ENCODE data around the gene PPP1R12B.
"Not testable (repeated sequence)": the region's sequence is repeated elsewhere in the genome, so short reads cannot be mapped to it uniquely, and the experiment has no call there.

PPP1R12B gene

GRCh38 chr1:202493112-202493511 lies 144.6 kb downstream of the PPP1R12B start:
- DNase-seq: not testable (repeated sequence)

- no peak for DNase-seq
Measured at GRCh38 chr1:202498542-202498941, 150.0 kb downstream of the PPP1R12B start.

- not testable (repeated sequence) for DNase-seq
Measured at GRCh38 chr1:202499997-202500396, 151.5 kb downstream of the PPP1R12B start.

GRCh38 chr1:202501281-202501680 lies 152.8 kb downstream of the PPP1R12B start:
- no peak for DNase-seq

GRCh38 chr1:202505356-202505755 lies 156.9 kb downstream of the PPP1R12B start:
- DNase-seq: no peak

GRCh38 chr1:202505880-202506575 lies 157.5 kb downstream of the PPP1R12B start:
- DNase-seq: not testable (repeated sequence)

GRCh38 chr1:202508863-202509262 lies 160.4 kb downstream of the PPP1R12B start:
- DNase-seq: not testable (repeated sequence)

GRCh38 chr1:202513875-202514274 lies 165.4 kb downstream of the PPP1R12B start:
- not testable (repeated sequence) for DNase-seq

- DNase-seq: no peak
Measured at GRCh38 chr1:202516434-202516877, 168.0 kb downstream of the PPP1R12B start.

GRCh38 chr1:202517146-202517545 lies 168.6 kb downstream of the PPP1R12B start:
- DNase-seq: not testable (repeated sequence)

GRCh38 chr1:202518180-202518579 lies 169.7 kb downstream of the PPP1R12B start:
- not testable (repeated sequence) for DNase-seq

- DNase-seq: not testable (repeated sequence)
Measured at GRCh38 chr1:202518905-202519304, 170.4 kb downstream of the PPP1R12B start.

GRCh38 chr1:202520129-202520856 lies 171.8 kb downstream of the PPP1R12B start:
- DNase-seq: not testable (repeated sequence)

- DNase-seq: not testable (repeated sequence)
Measured at GRCh38 chr1:202520857-202521216, 172.3 kb downstream of the PPP1R12B start.

- DNase-seq: not testable (repeated sequence)
Measured at GRCh38 chr1:202521484-202521883, 173.0 kb downstream of the PPP1R12B start.

GRCh38 chr1:202521886-202522285 lies 173.4 kb downstream of the PPP1R12B start:
- no peak for DNase-seq

GRCh38 chr1:202526056-202526455 lies 177.6 kb downstream of the PPP1R12B start:
- not testable (repeated sequence) for DNase-seq

GRCh38 chr1:202528096-202528722 lies 179.7 kb downstream of the PPP1R12B start:
- not testable (repeated sequence) for DNase-seq

GRCh38 chr1:202530686-202531085 lies 182.2 kb downstream of the PPP1R12B start:
- not testable (repeated sequence) for DNase-seq

- DNase-seq: no peak
Measured at GRCh38 chr1:202531472-202531811, 182.9 kb downstream of the PPP1R12B start.

- not testable (repeated sequence) for DNase-seq
Measured at GRCh38 chr1:202531812-202532616, 183.5 kb downstream of the PPP1R12B start.

- DNase-seq: not testable (repeated sequence)
Measured at GRCh38 chr1:202539166-202539574, 190.7 kb downstream of the PPP1R12B start.

GRCh38 chr1:202539583-202539982 lies 191.1 kb downstream of the PPP1R12B start:
- not testable (repeated sequence) for DNase-seq

All from CD4-positive, alpha-beta T cell treated with Interleukin-4 for 4 hours (primary cell).